ENCODE measurements around the gene UBAC1.

The UBAC1 gene

DNA sequence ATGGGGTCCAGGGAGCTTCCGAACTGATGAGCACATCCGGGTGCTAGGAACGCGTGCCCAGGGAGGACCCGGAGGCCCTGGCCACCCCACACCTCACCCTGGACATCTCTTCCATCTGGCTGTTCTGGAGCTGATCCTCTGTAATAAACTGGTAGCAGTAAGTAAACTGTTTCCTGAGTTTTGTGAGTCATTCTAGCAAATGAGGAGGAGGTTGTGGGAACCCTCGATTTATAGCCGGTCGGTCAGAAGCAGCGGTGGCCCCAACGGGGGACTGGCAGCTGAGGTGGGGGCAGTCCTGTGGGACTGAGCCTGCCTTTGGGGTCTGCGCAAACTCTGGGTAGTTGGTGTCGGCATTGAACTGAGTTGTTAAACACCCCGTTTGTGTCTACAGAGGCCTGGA lies 15.4 kb upstream of the UBAC1 start:
- TF ChIP-seq, protein P1, sequence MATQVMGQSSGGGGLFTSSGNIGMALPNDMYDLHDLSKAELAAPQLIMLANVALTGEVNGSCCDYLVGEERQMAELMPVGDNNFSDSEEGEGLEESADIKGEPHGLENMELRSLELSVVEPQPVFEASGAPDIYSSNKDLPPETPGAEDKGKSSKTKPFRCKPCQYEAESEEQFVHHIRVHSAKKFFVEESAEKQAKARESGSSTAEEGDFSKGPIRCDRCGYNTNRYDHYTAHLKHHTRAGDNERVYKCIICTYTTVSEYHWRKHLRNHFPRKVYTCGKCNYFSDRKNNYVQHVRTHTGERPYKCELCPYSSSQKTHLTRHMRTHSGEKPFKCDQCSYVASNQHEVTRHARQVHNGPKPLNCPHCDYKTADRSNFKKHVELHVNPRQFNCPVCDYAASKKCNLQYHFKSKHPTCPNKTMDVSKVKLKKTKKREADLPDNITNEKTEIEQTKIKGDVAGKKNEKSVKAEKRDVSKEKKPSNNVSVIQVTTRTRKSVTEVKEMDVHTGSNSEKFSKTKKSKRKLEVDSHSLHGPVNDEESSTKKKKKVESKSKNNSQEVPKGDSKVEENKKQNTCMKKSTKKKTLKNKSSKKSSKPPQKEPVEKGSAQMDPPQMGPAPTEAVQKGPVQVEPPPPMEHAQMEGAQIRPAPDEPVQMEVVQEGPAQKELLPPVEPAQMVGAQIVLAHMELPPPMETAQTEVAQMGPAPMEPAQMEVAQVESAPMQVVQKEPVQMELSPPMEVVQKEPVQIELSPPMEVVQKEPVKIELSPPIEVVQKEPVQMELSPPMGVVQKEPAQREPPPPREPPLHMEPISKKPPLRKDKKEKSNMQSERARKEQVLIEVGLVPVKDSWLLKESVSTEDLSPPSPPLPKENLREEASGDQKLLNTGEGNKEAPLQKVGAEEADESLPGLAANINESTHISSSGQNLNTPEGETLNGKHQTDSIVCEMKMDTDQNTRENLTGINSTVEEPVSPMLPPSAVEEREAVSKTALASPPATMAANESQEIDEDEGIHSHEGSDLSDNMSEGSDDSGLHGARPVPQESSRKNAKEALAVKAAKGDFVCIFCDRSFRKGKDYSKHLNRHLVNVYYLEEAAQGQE (IDR thresholded peaks at IDR 0.05; ENCODE audit: insufficient replicate concordance, low read depth), result no peak
- TF ChIP-seq GABPA (IDR thresholded peaks at IDR 0.05; ENCODE audit: low read depth), result no peak
- TF ChIP-seq, protein P2, sequence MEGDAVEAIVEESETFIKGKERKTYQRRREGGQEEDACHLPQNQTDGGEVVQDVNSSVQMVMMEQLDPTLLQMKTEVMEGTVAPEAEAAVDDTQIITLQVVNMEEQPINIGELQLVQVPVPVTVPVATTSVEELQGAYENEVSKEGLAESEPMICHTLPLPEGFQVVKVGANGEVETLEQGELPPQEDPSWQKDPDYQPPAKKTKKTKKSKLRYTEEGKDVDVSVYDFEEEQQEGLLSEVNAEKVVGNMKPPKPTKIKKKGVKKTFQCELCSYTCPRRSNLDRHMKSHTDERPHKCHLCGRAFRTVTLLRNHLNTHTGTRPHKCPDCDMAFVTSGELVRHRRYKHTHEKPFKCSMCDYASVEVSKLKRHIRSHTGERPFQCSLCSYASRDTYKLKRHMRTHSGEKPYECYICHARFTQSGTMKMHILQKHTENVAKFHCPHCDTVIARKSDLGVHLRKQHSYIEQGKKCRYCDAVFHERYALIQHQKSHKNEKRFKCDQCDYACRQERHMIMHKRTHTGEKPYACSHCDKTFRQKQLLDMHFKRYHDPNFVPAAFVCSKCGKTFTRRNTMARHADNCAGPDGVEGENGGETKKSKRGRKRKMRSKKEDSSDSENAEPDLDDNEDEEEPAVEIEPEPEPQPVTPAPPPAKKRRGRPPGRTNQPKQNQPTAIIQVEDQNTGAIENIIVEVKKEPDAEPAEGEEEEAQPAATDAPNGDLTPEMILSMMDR (IDR thresholded peaks at IDR 0.05; ENCODE audit: insufficient read depth, low read length), result no peak
- Histone ChIP-seq H3K27me3 (ENCODE audit: insufficient read depth, poor library complexity, severe bottlenecking) (peaks cover 8% of the 10 kb centered on the region), H3K27ac (replicated peaks) (no peak overlapping the region), H3K4me3 (replicated peaks; ENCODE audit: insufficient read depth, low read length) (no peak overlapping the region)
- DNase-seq (ENCODE audit: low read depth in 1 of 2, low spot score in 1 of 2), result no peak

DNA sequence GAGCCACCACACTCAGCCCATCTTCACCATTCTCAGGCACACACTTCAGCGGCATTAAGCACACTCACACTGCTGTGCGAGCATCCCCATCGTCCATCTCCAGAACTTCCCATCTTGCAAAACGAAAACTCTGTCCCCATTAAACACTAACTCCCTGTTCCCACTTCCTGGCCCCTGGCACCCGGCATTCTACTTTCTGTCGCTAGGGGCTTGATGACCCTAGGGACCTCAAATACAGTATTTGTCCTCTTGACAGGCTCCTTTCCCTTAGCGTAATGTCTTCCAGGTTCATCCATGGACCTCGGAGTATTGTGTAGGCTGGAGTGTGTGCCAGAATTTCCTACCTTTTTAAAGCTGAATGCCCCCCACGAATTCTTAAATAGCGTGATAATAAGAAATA lies 14.7 kb upstream of the UBAC1 start:
- no peak for DNase-seq (ENCODE audit: low read depth in 1 of 2, low spot score in 1 of 2)
- Histone ChIP-seq H3K4me3 (replicated peaks; ENCODE audit: insufficient read depth, low read length) (no peak overlapping the region), H3K27me3 (ENCODE audit: insufficient read depth, poor library complexity, severe bottlenecking) (peaks cover 8% of the 10 kb centered on the region), H3K27ac (replicated peaks) (no peak overlapping the region)
- TF ChIP-seq, protein P1 (IDR thresholded peaks at IDR 0.05; ENCODE audit: insufficient replicate concordance, low read depth), result no peak
- no peak for TF ChIP-seq POLR2AphosphoS5 (IDR thresholded peaks at IDR 0.05; ENCODE audit: low read depth)
- TF ChIP-seq SPI1 (IDR thresholded peaks at IDR 0.05; ENCODE audit: borderline replicate concordance, low read depth), result no peak
- no peak for TF ChIP-seq GABPA (IDR thresholded peaks at IDR 0.05; ENCODE audit: low read depth)
- TF ChIP-seq, protein P2 (IDR thresholded peaks at IDR 0.05; ENCODE audit: insufficient read depth, low read length), result no peak

DNA sequence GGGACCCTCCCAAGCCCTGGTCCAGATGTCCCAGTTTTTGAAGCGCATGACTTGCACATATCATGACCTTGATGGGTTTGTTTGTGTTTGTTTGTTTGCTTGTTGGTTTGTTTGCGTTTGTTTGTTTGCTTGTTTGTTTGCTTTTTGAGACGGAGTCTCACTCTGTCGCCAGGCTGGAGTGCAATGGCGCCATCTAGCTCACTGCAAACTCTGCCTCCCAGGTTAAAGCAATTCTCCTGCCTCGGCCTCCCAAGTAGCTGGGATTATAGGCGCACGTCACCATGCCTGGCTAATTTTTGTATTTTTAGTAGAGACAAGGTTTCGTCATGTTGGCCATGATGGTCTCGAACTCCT lies 13.0 kb upstream of the UBAC1 start:
- TF ChIP-seq, protein P2 (IDR thresholded peaks at IDR 0.05; ENCODE audit: insufficient read depth, low read length), result no peak
- TF ChIP-seq GABPA (IDR thresholded peaks at IDR 0.05; ENCODE audit: low read depth) (no peak), SPI1 (IDR thresholded peaks at IDR 0.05; ENCODE audit: borderline replicate concordance, low read depth) (no peak), POLR2AphosphoS5 (IDR thresholded peaks at IDR 0.05; ENCODE audit: low read depth) (no peak)
- TF ChIP-seq, protein P1 (IDR thresholded peaks at IDR 0.05; ENCODE audit: insufficient replicate concordance, low read depth), result no peak

More for the DNA sequence above, 13.0 kb upstream of the UBAC1 start:
- Histone ChIP-seq H3K4me3 (replicated peaks; ENCODE audit: insufficient read depth, low read length) (no peak overlapping the region), H3K27ac (replicated peaks) (no peak overlapping the region), H3K27me3 (ENCODE audit: insufficient read depth, poor library complexity, severe bottlenecking) (peaks cover 5% of the 10 kb centered on the region)
- no peak for DNase-seq (ENCODE audit: low read depth in 1 of 2, low spot score in 1 of 2)

All from HL-60 (cell line).